Neuronal stem cell (in vitro differentiated cells): ENCODE results near the gene LASP1.

ENCODE experiments used
- DNase-seq: peaks from one replicate; pipeline ENCODE4 v3.0.0-alpha.2; 2013; ENCODE audit warnings: low spot score
- H2AFZ ChIP-seq: one replicate; pipeline ENCODE4 v1.6.1; 2013; ENCODE audit warnings: mild to moderate bottlenecking, low read length, inconsistent platforms
- H2AK5ac ChIP-seq: 2 replicates; pipeline ENCODE4 v1.6.1; 2013; ENCODE audit warnings: low read depth, mild to moderate bottlenecking, inconsistent platforms, low read length, moderate library complexity, mixed read lengths
- H2BK120ac ChIP-seq: 2 replicates; pipeline ENCODE4 v1.6.1; 2013; ENCODE audit warnings: low read depth, mild to moderate bottlenecking, inconsistent platforms, low read length, moderate library complexity, mixed read lengths
- H2BK12ac ChIP-seq: one replicate; pipeline ENCODE4 v1.6.1; 2013; ENCODE audit warnings: low read length, inconsistent platforms
- H2BK15ac ChIP-seq: 2 replicates; pipeline ENCODE4 v1.6.1; 2013; ENCODE audit warnings: mild to moderate bottlenecking, low read length, inconsistent platforms, mixed read lengths
- H2BK5ac ChIP-seq: one replicate; pipeline ENCODE4 v1.6.1; 2013; ENCODE audit warnings: inconsistent platforms, mild to moderate bottlenecking, low read length, moderate library complexity
- H3K14ac ChIP-seq: one replicate; pipeline ENCODE4 v1.6.1; 2013; ENCODE audit warnings: low read length, inconsistent platforms
- H3K18ac ChIP-seq: 2 replicates; pipeline ENCODE4 v1.6.1; 2013; ENCODE audit warnings: low read length, inconsistent platforms
- H3K23ac ChIP-seq: 2 replicates; pipeline ENCODE4 v1.6.1; 2013; ENCODE audit warnings: low read depth, mild to moderate bottlenecking, mixed read lengths, low read length, inconsistent platforms; ENCODE audit not compliant: poor library complexity
- H3K27ac ChIP-seq: replicated peaks from 3 replicates; pipeline ENCODE4 v1.5.1; 2013; ENCODE audit warnings: low read length, inconsistent platforms
- H3K27me3 ChIP-seq, 3 experiments: 2 replicates each; pipeline ENCODE4 v1.6.1; 2013; ENCODE audit warnings: low read length in 3 of 3, mild to moderate bottlenecking in 2 of 3, inconsistent platforms in 1 of 3, low read depth in 1 of 3, mixed read lengths in 1 of 3, moderate library complexity in 1 of 3; ENCODE audit not compliant: control insufficient read depth in 3 of 3, insufficient read depth in 3 of 3
- H3K36me3 ChIP-seq, 2 donors: replicated peaks in 1 of 2; 2 replicates each; pipeline ENCODE4 v1.6.1; 2013; ENCODE audit warnings: low read length in 2 of 2; ENCODE audit not compliant: control insufficient read depth in 2 of 2, insufficient read depth in 2 of 2
- H3K4ac ChIP-seq: 2 replicates; pipeline ENCODE4 v1.6.1; 2013; ENCODE audit warnings: inconsistent platforms, mild to moderate bottlenecking, low read length, moderate library complexity
- H3K4me1 ChIP-seq, 2 donors: 1 replicate in 1 of 2; 2 replicates in 1 of 2; pipeline ENCODE4 v1.6.1; 2013; ENCODE audit warnings: low read length in 2 of 2, low read depth in 1 of 2; ENCODE audit not compliant: control insufficient read depth in 2 of 2, insufficient read depth in 1 of 2
- H3K4me2 ChIP-seq: one replicate; pipeline ENCODE4 v1.6.1; 2013; ENCODE audit warnings: mild to moderate bottlenecking, low read length, inconsistent platforms; ENCODE audit not compliant: insufficient read depth, poor library complexity, severe bottlenecking
- H3K4me3 ChIP-seq, 2 donors: 2 replicates each; pipeline ENCODE4 v1.5.1; 2013; ENCODE audit warnings: low read length in 2 of 2, mild to moderate bottlenecking in 2 of 2, inconsistent platforms in 1 of 2, moderate library complexity in 1 of 2
- H3K79me1 ChIP-seq: one replicate; pipeline ENCODE4 v1.6.1; 2013; ENCODE audit warnings: low read depth, mild to moderate bottlenecking, inconsistent platforms, low read length, moderate library complexity
- H3K9ac ChIP-seq: one replicate; pipeline ENCODE4 v1.6.1; 2013; ENCODE audit warnings: mild to moderate bottlenecking, low read depth, low read length, inconsistent platforms; ENCODE audit not compliant: poor library complexity
- H3K9me3 ChIP-seq, 2 donors: replicated peaks in 1 of 2; 2 replicates each; pipeline versions ENCODE3 to v1.6.1; 2013; ENCODE audit warnings: low read length in 2 of 2, mild to moderate bottlenecking in 2 of 2, inconsistent platforms in 1 of 2, low read depth in 1 of 2, mixed read lengths in 1 of 2, moderate library complexity in 1 of 2; ENCODE audit not compliant: control insufficient read depth in 2 of 2, insufficient read depth in 1 of 2
- H4K8ac ChIP-seq: one replicate; pipeline ENCODE4 v1.6.1; 2013; ENCODE audit warnings: low read depth, mild to moderate bottlenecking, inconsistent platforms, low read length, moderate library complexity
- H4K91ac ChIP-seq: one replicate; pipeline ENCODE4 v1.6.1; 2013; ENCODE audit warnings: low read length, low read depth, mild to moderate bottlenecking, inconsistent platforms; ENCODE audit not compliant: poor library complexity
- WGBS, 2 donors: extraction: QIAGEN DNeasy Blood & Tissue Kit; methylation state at CpG; one replicate each; pipeline ENCODE4 v1.1.7; 2013; ENCODE audit warnings: missing lambda C conversion rate in 2 of 2, mixed read lengths in 1 of 2; ENCODE audit not compliant: insufficient read length in 2 of 2, insufficient replicate concordance in 1 of 2; ENCODE audit errors: extremely low coverage in 2 of 2; 5-methylcytosine and 5-hydroxymethylcytosine counted together

LASP1 gene

GRCh38 chr17:38899421-38899820 lies 29.6 kb downstream of the LASP1 start:
- no peak overlapping the region for H3K14ac ChIP-seq
- H3K4me3 ChIP-seq: no peak overlapping the region
- H3K4me2 ChIP-seq: no peak overlapping the region
- H3K23ac ChIP-seq: no peak overlapping the region
- peaks cover 3% of the 10 kb centered on the region for H3K79me1 ChIP-seq
- H4K91ac ChIP-seq: no peak overlapping the region
- no peaks in the 10 kb centered on the region for H3K27me3 ChIP-seq
- H3K4me1 ChIP-seq: peaks cover 4 to 28% of the 10 kb centered on the region in 2 donors
- peak overlapping the region; percentile 35 for H2BK5ac ChIP-seq
- H2AK5ac ChIP-seq: no peak overlapping the region
- no peak overlapping the region for H2BK12ac ChIP-seq
- no peak overlapping the region for H4K8ac ChIP-seq
- no peak overlapping the region for H3K9ac ChIP-seq
- H3K4ac ChIP-seq: no peak overlapping the region
- no peaks in the 10 kb centered on the region for H3K9me3 ChIP-seq
- no peak overlapping the region for H2AFZ ChIP-seq
- H3K36me3 ChIP-seq: peaks cover 6 to 72% of the 10 kb centered on the region in 2 donors
- no CpG with 5 or more reads among the region's 5 CpGs for WGBS, 2 donors
- no peak for DNase-seq
- peak overlapping the region; percentile 8 for H3K27ac ChIP-seq
- H2BK15ac ChIP-seq: no peak overlapping the region
- peak overlapping the region; percentile 2 for H3K18ac ChIP-seq
- H2BK120ac ChIP-seq: no peak overlapping the region

GRCh38 chr17:38900978-38901656 lies 31.3 kb downstream of the LASP1 start:
- DNase-seq: no peak
- no peaks in the 10 kb centered on the region for H3K27me3 ChIP-seq

GRCh38 chr17:38903404-38903803 lies 33.5 kb downstream of the LASP1 start:
- Histone ChIP-seq H4K8ac (no peak overlapping the region), H3K36me3 (peaks cover 7 to 64% of the 10 kb centered on the region in 2 donors), H2AK5ac (no peak overlapping the region), H3K79me1 (peaks cover 4% of the 10 kb centered on the region), H3K9me3 (no peaks in the 10 kb centered on the region), H2AFZ (no peak overlapping the region), H3K4ac (no peak overlapping the region), H2BK15ac (no peak overlapping the region), H3K27ac (no peak overlapping the region), H3K4me3 (no peak overlapping the region), H3K4me1 (peaks cover 4 to 15% of the 10 kb centered on the region in 2 donors), H3K14ac (no peak overlapping the region), H2BK5ac (no peak overlapping the region), H3K23ac (no peak overlapping the region), H3K4me2 (no peak overlapping the region), H2BK12ac (no peak overlapping the region), H3K18ac (no peak overlapping the region), H3K27me3 (no peaks in the 10 kb centered on the region), H2BK120ac (no peak overlapping the region), H3K9ac (no peak overlapping the region), H4K91ac (no peak overlapping the region)
- DNase-seq: no peak
- WGBS, 2 donors: no CpG with 5 or more reads among the region's 6 CpGs

More at GRCh38 chr17:38900978-38901656, 31.3 kb downstream of the LASP1 start:
- Histone ChIP-seq H3K14ac (no peak overlapping the region), H3K27ac (peak overlapping the region; percentile 57), H2AFZ (no peak overlapping the region), H3K4me1 (peaks cover 4 to 24% of the 10 kb centered on the region in 2 donors), H3K4ac (no peak overlapping the region), H3K79me1 (peaks cover 3% of the 10 kb centered on the region), H2BK120ac (no peak overlapping the region), H3K4me2 (no peak overlapping the region), H3K36me3 (peaks cover 6 to 67% of the 10 kb centered on the region in 2 donors), H4K91ac (no peak overlapping the region), H3K9ac (peak overlapping the region; percentile 18), H2BK5ac (no peak overlapping the region), H2BK12ac (no peak overlapping the region), H3K4me3 (no peak overlapping the region), H2BK15ac (no peak overlapping the region), H3K23ac (no peak overlapping the region), H3K9me3 (no peaks in the 10 kb centered on the region), H4K8ac (no peak overlapping the region), H2AK5ac (no peak overlapping the region), H3K18ac (peak overlapping the region; percentile 63)
- no CpG with 5 or more reads among the region's 10 CpGs for WGBS, 2 donors

- H4K91ac ChIP-seq: no peak overlapping the region
- H3K9ac ChIP-seq: no peak overlapping the region
- no peak overlapping the region for H3K4ac ChIP-seq
- no peak overlapping the region for H2BK15ac ChIP-seq
- WGBS, 2 donors: no CpG with 5 or more reads among the region's 3 CpGs
- H3K9me3 ChIP-seq: no peaks in the 10 kb centered on the region
- H3K23ac ChIP-seq: no peak overlapping the region
- H3K27me3 ChIP-seq: no peaks in the 10 kb centered on the region
- H3K14ac ChIP-seq: no peak overlapping the region
- no peak overlapping the region for H3K4me3 ChIP-seq
- no peak overlapping the region for H4K8ac ChIP-seq
- H3K27ac ChIP-seq: no peak overlapping the region
- no peak for DNase-seq
- no peak overlapping the region for H2AFZ ChIP-seq
- H3K4me1 ChIP-seq: peaks cover 4 to 17% of the 10 kb centered on the region in 2 donors
- peaks cover 7 to 59% of the 10 kb centered on the region in 2 donors for H3K36me3 ChIP-seq
- H3K18ac ChIP-seq: no peak overlapping the region
- no peak overlapping the region for H2BK5ac ChIP-seq
- H2BK12ac ChIP-seq: no peak overlapping the region
- H3K4me2 ChIP-seq: no peak overlapping the region
- H2AK5ac ChIP-seq: no peak overlapping the region
- peaks cover 4% of the 10 kb centered on the region for H3K79me1 ChIP-seq
- no peak overlapping the region for H2BK120ac ChIP-seq
These were observed 35.0 kb downstream of the LASP1 start for GRCh38 chr17:38904892-38905291.
